IPS-18a (cell line): Measurements from ENCODE around the gene PGK1.
"Not testable (repeated sequence)": the region's sequence is repeated elsewhere in the genome, so short reads cannot be mapped to it uniquely, and the experiment has no call there.

Source experiments
- H3K27ac ChIP-seq: one replicate; pipeline ENCODE4 v1.5.1; 2013; ENCODE audit warnings: low read length
- H3K27me3 ChIP-seq: one replicate; pipeline ENCODE4 v1.6.1; 2013; ENCODE audit warnings: mild to moderate bottlenecking, low read length; ENCODE audit not compliant: control insufficient read depth, insufficient read depth
- H3K36me3 ChIP-seq: one replicate; pipeline ENCODE4 v1.6.1; 2013; ENCODE audit warnings: low read depth, low read length; ENCODE audit not compliant: control insufficient read depth
- H3K4me1 ChIP-seq: one replicate; pipeline ENCODE4 v1.6.1; 2013; ENCODE audit warnings: low read depth, low read length; ENCODE audit not compliant: control insufficient read depth
- H3K4me3 ChIP-seq: one replicate; pipeline ENCODE4 v1.5.1; 2013; ENCODE audit warnings: low read length
- H3K9ac ChIP-seq: one replicate; pipeline ENCODE4 v1.6.1; 2013; ENCODE audit warnings: mild to moderate bottlenecking, low read length, moderate library complexity
- H3K9me3 ChIP-seq: one replicate; pipeline ENCODE4 v1.6.1; 2013; ENCODE audit warnings: low read depth, low read length; ENCODE audit not compliant: control insufficient read depth

The PGK1 gene

GRCh38 chrX:78147002-78147540 is 43.0 kb downstream of the PGK1 start:
- not testable (repeated sequence) for H3K4me3 ChIP-seq, H3K27me3 ChIP-seq, H3K4me1 ChIP-seq, H3K9ac ChIP-seq, H3K27ac ChIP-seq, H3K36me3 ChIP-seq
- H3K9me3 ChIP-seq: peaks cover 39% of the 10 kb centered on the region

DNA sequence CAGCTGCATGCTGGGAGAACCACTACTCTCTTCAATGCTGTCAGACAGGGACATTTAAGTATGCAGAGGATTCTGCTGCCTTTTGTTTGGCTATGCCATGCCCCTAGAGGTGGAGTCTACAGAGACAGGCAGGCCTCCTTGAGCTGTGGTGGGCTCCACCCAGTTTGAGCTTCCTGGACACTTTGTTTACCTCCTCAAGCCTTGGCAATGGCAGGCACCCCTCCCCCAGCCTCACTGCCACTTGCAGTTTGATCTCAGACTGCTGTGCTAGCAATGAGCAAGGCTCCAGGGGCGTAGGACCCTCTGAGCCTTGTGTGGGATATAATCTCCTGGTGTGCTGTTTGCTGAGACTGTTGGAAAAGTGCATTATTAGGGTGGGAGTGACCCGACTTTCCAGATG is 53.3 kb downstream of the PGK1 start:
- H3K4me1 ChIP-seq, H3K27me3 ChIP-seq, H3K9ac ChIP-seq, H3K36me3 ChIP-seq, H3K4me3 ChIP-seq, H3K27ac ChIP-seq: not testable (repeated sequence)
- H3K9me3 ChIP-seq: peaks cover 12% of the 10 kb centered on the region

DNA sequence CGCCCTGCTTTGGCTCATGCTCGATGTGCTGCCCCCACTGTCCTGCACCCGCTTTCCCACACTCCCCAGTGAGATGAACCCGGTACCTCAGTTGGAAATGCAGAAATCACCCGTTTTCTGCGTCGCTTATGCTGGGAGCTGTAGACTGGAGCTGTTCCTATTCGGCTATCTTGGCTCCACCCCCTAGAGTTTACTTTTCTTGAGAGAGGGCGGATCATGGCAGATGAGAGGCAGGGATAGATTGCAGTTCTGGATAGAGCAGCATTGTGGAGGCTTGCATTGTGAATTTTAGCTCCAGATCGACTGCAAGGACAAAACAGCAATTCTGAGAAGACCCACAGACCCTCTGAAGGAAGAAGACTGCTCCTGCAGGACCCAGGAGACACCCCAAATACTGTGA is 53.8 kb downstream of the PGK1 start:
- not testable (repeated sequence) for H3K27me3 ChIP-seq, H3K9ac ChIP-seq, H3K27ac ChIP-seq, H3K4me1 ChIP-seq, H3K4me3 ChIP-seq, H3K36me3 ChIP-seq
- peaks cover 12% of the 10 kb centered on the region for H3K9me3 ChIP-seq

DNA sequence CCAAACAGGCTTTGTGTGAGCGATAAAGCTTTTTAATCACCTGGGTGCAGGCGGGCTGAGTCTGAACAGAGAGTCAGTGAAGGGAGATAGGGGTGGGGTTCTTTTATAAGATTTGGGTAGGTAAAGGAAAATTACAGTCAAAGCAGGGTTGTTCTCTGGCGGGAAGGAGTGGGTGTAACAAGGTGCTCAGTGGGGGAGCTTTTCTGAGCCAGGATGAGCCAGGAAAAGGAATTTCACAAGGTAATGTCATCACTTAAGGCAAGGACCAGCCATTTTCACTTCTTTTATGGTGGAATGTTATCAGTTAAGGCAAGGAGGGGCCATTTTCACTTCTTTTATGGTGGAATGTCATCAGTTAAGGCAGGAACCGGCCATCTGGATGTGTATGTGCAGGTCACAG is 56.7 kb downstream of the PGK1 start:
- H3K36me3 ChIP-seq, H3K9ac ChIP-seq, H3K4me1 ChIP-seq, H3K4me3 ChIP-seq, H3K27ac ChIP-seq, H3K27me3 ChIP-seq: not testable (repeated sequence)
- peaks cover 16% of the 10 kb centered on the region for H3K9me3 ChIP-seq

- not testable (repeated sequence) for H3K4me1 ChIP-seq, H3K4me3 ChIP-seq, H3K27me3 ChIP-seq, H3K36me3 ChIP-seq, H3K9ac ChIP-seq, H3K27ac ChIP-seq
- peaks cover 18% of the 10 kb centered on the region for H3K9me3 ChIP-seq
Observed at GRCh38 chrX:78163175-78163574, 59.1 kb downstream of the PGK1 start.

DNA sequence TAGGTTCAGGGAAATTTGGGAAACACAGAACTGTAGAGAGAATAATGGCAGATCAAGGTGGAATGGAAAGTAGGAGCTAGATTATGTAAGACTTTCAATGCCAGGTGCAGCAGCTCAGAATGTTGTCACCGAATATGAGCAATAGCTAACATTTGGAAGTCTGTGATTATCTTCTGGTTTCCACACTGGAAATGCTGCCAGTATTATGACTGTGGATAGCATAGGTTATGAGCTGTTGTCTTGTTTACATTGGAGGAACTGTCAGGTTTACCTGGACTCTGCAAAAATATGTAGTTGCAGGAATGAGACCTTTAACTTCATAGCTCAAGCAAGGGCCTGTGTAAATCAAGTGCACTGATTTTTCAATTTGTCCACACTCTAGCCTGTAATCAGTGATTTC is 61.4 kb downstream of the PGK1 start:
- no peak overlapping the region for H3K27ac ChIP-seq
- no peak overlapping the region for H3K9ac ChIP-seq
- H3K9me3 ChIP-seq: peaks cover 9% of the 10 kb centered on the region
- no peaks in the 10 kb centered on the region for H3K27me3 ChIP-seq
- no peaks in the 10 kb centered on the region for H3K36me3 ChIP-seq
- H3K4me3 ChIP-seq: no peak overlapping the region
- H3K4me1 ChIP-seq: no peaks in the 10 kb centered on the region

GRCh38 chrX:78168065-78168464 is 64.0 kb downstream of the PGK1 start:
- H3K4me1 ChIP-seq: no peaks in the 10 kb centered on the region
- no peaks in the 10 kb centered on the region for H3K36me3 ChIP-seq
- no peak overlapping the region for H3K9ac ChIP-seq
- H3K4me3 ChIP-seq: no peak overlapping the region
- H3K27ac ChIP-seq: no peak overlapping the region
- H3K9me3 ChIP-seq: peaks cover 9% of the 10 kb centered on the region
- no peaks in the 10 kb centered on the region for H3K27me3 ChIP-seq
